CD14-positive monocyte (primary cell): ENCODE results near the gene PELI2. TPM values are rescaled to one million over a fixed set of nuclear protein-coding genes. Genes with fewer than 3 reads are reported as not detected.

Source experiments
- DNase-seq, 3 donors: peaks; one replicate each; pipeline ENCODE4 v3.0.0-alpha.2; 2011 to 2022
- H2AFZ ChIP-seq: 2 replicates; pipeline ENCODE4 v1.6.0; 2012; ENCODE audit warnings: mild to moderate bottlenecking, low read depth, low read length, inconsistent platforms; ENCODE audit not compliant: insufficient read depth, poor library complexity, severe bottlenecking
- H3K27ac ChIP-seq, 2 donors: 1 replicate in 1 of 2; 2 replicates in 1 of 2; pipeline ENCODE4 v1.5.1; 2012 to 2013; ENCODE audit warnings: low read length in 2 of 2, control low read depth in 1 of 2, inconsistent platforms in 1 of 2, low read depth in 1 of 2, mild to moderate bottlenecking in 1 of 2
- H3K27me3 ChIP-seq, 2 donors: one replicate each; pipeline versions ENCODE4 v1.6.0 to v1.6.1; 2011 to 2013; ENCODE audit warnings: low read length in 2 of 2; ENCODE audit not compliant: control insufficient read depth in 2 of 2, insufficient read depth in 2 of 2
- H3K36me3 ChIP-seq, 2 donors: replicated peaks in 1 of 2; 1 replicate in 1 of 2; 2 replicates in 1 of 2; pipeline versions ENCODE4 v1.5.1 to v1.6.1; 2012 to 2013; ENCODE audit warnings: low read length in 2 of 2, control low read depth in 1 of 2, inconsistent platforms in 1 of 2, mild to moderate bottlenecking in 1 of 2; ENCODE audit not compliant: insufficient read depth in 2 of 2, control insufficient read depth in 1 of 2
- H3K4me1 ChIP-seq, 2 donors: 1 replicate in 1 of 2; 2 replicates in 1 of 2; pipeline versions ENCODE4 v1.5.1 to v1.6.1; 2012 to 2013; ENCODE audit warnings: low read length in 2 of 2, control low read depth in 1 of 2, inconsistent platforms in 1 of 2, mild to moderate bottlenecking in 1 of 2, moderate library complexity in 1 of 2; ENCODE audit not compliant: insufficient read depth in 2 of 2, control insufficient read depth in 1 of 2
- H3K4me2 ChIP-seq: replicated peaks from 2 replicates; pipeline ENCODE3; 2012; ENCODE audit warnings: low read length, moderate library complexity, mild to moderate bottlenecking; ENCODE audit not compliant: poor library complexity, severe bottlenecking; ENCODE audit errors: extremely low read depth
- H3K4me3 ChIP-seq, 3 experiments: fragments of 200-600 bp in 1 of 3; sonication (generic) in 1 of 3; replicated peaks in 1 of 3; 1 replicate in 2 of 3; 2 replicates in 1 of 3; pipeline ENCODE4 v1.5.1; 2011 to 2013; ENCODE audit warnings: low read length in 3 of 3, mild to moderate bottlenecking in 3 of 3, control low read depth in 2 of 3, low read depth in 2 of 3, inconsistent platforms in 1 of 3, moderate library complexity in 1 of 3
- H3K79me2 ChIP-seq: 2 replicates; pipeline ENCODE4 v1.6.0; 2012; ENCODE audit warnings: mild to moderate bottlenecking, control low read depth, inconsistent platforms, low read length, moderate library complexity; ENCODE audit not compliant: insufficient read depth
- H3K9ac ChIP-seq: 2 replicates; pipeline ENCODE4 v1.6.0; 2017; ENCODE audit warnings: low read length, mild to moderate bottlenecking; ENCODE audit not compliant: insufficient read depth, poor library complexity, severe bottlenecking
- H3K9me3 ChIP-seq, 2 donors: replicated peaks in 1 of 2; 1 replicate in 1 of 2; 2 replicates in 1 of 2; pipeline versions ENCODE4 v1.5.1 to v1.6.1; 2012 to 2013; ENCODE audit warnings: low read length in 2 of 2, control low read depth in 1 of 2; ENCODE audit not compliant: control insufficient read depth in 1 of 2, insufficient read depth in 1 of 2
- H4K20me1 ChIP-seq: 2 replicates; pipeline ENCODE4 v1.6.0; 2012; ENCODE audit warnings: mild to moderate bottlenecking, low read length, control low read depth, moderate library complexity; ENCODE audit not compliant: insufficient read depth
- H3K27ac Mint-ChIP-seq, 7 donors: one replicate each; pipeline ENCODE4 v1.8.0; 2020; ENCODE audit warnings: mild to moderate bottlenecking in 7 of 7, mixed read lengths in 7 of 7, moderate library complexity in 6 of 7, inconsistent platforms in 2 of 7
- H3K27me3 Mint-ChIP-seq, 3 donors: one replicate each; pipeline ENCODE4 v1.8.0; 2021 to 2022; ENCODE audit warnings: low read depth in 3 of 3, mild to moderate bottlenecking in 3 of 3, mixed read lengths in 3 of 3, moderate library complexity in 3 of 3, inconsistent platforms in 1 of 3
- H3K36me3 Mint-ChIP-seq, 2 donors: one replicate each; pipeline ENCODE4 v1.8.0; 2020; ENCODE audit warnings: mixed read lengths in 2 of 2, inconsistent platforms in 1 of 2, mild to moderate bottlenecking in 1 of 2
- H3K4me1 Mint-ChIP-seq: one replicate; pipeline ENCODE4 v1.8.0; 2020; ENCODE audit warnings: mild to moderate bottlenecking, mixed read lengths
- H3K4me3 Mint-ChIP-seq, 2 donors: one replicate each; pipeline ENCODE4 v1.8.0; 2020; ENCODE audit warnings: mild to moderate bottlenecking in 2 of 2, mixed read lengths in 2 of 2, moderate library complexity in 1 of 2
- H3K9me3 Mint-ChIP-seq, 7 donors: one replicate each; pipeline ENCODE4 v1.8.0; 2020 to 2022; ENCODE audit warnings: mixed read lengths in 7 of 7, mild to moderate bottlenecking in 6 of 7, moderate library complexity in 6 of 7, inconsistent platforms in 2 of 7
- CTCF ChIP-seq: fragments of 200-600 bp; IDR thresholded peaks from one replicate; pipeline ENCODE4 v1.8.0; 2022; ENCODE audit warnings: antibody characterized with exemption, mild to moderate bottlenecking
- WGBS: methylation state at CpG from one replicate; pipeline ENCODE4 v1.1.5; 2013; ENCODE audit warnings: missing lambda C conversion rate; ENCODE audit not compliant: insufficient coverage; 5-methylcytosine and 5-hydroxymethylcytosine counted together
- intact Hi-C, 2 donors: fragments of 100-400 bp; cut with micrococcal nuclease; formaldehyde crosslinking; loops; one replicate each; pipeline versions ENCODE4 v1.15.0 to v1.15.1; 2023
- polyA plus RNA-seq, 3 donors: library from polyadenylated mRNA; depleted of rRNA in 1 of 3; unstranded in 2 of 3; stranded (reverse) in 1 of 3; fragments of 300-500 nt in 2 of 3; fragments of >200 nt in 1 of 3; fragmentation: Illumina TruSeq in 2 of 3; gene quantifications; 1 replicate in 2 of 3; 2 replicates in 1 of 3; pipeline ENCODE4 v1.2.3, GENCODE V29; 2012 to 2021

The PELI2 gene
- polyA plus RNA-seq, 3 donors: 10.1 to 35.8 (median 12.5) TPM

- Mint-ChIP-seq H3K27ac (no peak overlapping the region), H3K4me3 (no peak overlapping the region), H3K36me3 (peaks cover 2 to 11% of the 10 kb centered on the region in 2 donors), H3K9me3 (peaks cover 0 to 6% (median 2%) of the 10 kb centered on the region in 7 donors), H3K27me3 (peaks cover 0 to 1% (median 0%) of the 10 kb centered on the region in 3 donors), H3K4me1 (peaks cover 32% of the 10 kb centered on the region)
- no peak overlapping the region for H2AFZ ChIP-seq
- no peaks in the 10 kb centered on the region for H3K36me3 ChIP-seq
- no peak for DNase-seq
- no peaks in the 10 kb centered on the region for H3K9me3 ChIP-seq
- WGBS: no CpG with 5 or more reads among the region's 1 CpG
- no peaks in the 10 kb centered on the region for H3K27me3 ChIP-seq
- no peak overlapping the region for H3K9ac ChIP-seq
- TF ChIP-seq CTCF: no peak
- no peaks in the 10 kb centered on the region for H3K79me2 ChIP-seq
- H3K4me3 ChIP-seq: no peak overlapping the region
- peaks cover 14 to 23% of the 10 kb centered on the region in 2 donors for H3K4me1 ChIP-seq
- no peak overlapping the region for H3K4me2 ChIP-seq
- no peak overlapping the region for H3K27ac ChIP-seq
- H4K20me1 ChIP-seq: no peaks in the 10 kb centered on the region
- intact Hi-C loops: no loop called here
These were observed 10.2 kb upstream of the PELI2 start for GRCh38 chr14:56108057-56108456.

GRCh38 chr14:56112781-56113180 is 5.4 kb upstream of the PELI2 start:
- no peaks in the 10 kb centered on the region for H4K20me1 ChIP-seq
- peak in 2 of 3 donors; percentile 46 to 74 for DNase-seq
- peaks cover 37 to 51% of the 10 kb centered on the region in 2 donors for H3K4me1 ChIP-seq
- Mint-ChIP-seq H3K4me3 (peak overlapping the region in 1 of 2 donors; percentile 81), H3K36me3 (peaks cover 2 to 11% of the 10 kb centered on the region in 2 donors), H3K4me1 (peaks cover 56% of the 10 kb centered on the region), H3K27me3 (peaks cover 0 to 1% (median 0%) of the 10 kb centered on the region in 3 donors), H3K9me3 (peaks cover 0 to 6% (median 2%) of the 10 kb centered on the region in 7 donors), H3K27ac (peak overlapping the region; percentile 86 to 95 (median 90))
- peak overlapping the region in 1 of 3 experiments; percentile 43 for H3K4me3 ChIP-seq
- H3K27ac ChIP-seq: peak overlapping the region in 1 of 2 donors; percentile 75
- H3K79me2 ChIP-seq: peaks cover 14% of the 10 kb centered on the region
- no peaks in the 10 kb centered on the region for H3K9me3 ChIP-seq
- H3K9ac ChIP-seq: no peak overlapping the region
- no peaks in the 10 kb centered on the region for H3K27me3 ChIP-seq
- H3K4me2 ChIP-seq: peak overlapping the region; percentile 59
- WGBS: no CpG with 5 or more reads among the region's 2 CpGs
- intact Hi-C loops: no loop called here
- H2AFZ ChIP-seq: no peak overlapping the region
- H3K36me3 ChIP-seq: no peaks in the 10 kb centered on the region
- TF ChIP-seq CTCF: no peak
